ENCODE data around the gene FMO2.

The FMO2 gene

DNA sequence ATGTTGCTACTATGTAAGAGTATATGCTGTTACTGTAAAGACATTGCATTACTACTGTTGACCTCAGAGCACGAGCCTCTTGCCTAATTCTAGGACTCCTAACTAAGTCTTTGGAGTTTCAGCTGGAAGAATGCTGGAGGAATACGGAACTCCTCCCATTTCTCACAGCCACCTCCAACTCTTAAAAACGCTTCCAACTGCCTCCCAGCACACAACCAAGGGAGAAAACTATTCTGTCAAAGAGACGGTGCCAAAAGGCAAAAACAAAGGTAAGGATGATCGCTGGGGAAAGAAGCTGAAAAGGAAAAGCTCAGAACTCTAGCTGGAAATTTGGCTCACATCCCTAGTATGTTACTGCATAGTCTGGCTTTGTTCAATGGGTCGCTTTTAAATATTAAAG lies at the start of gene FMO2:
Gene FMO2, plus strand, starts transcription at position 210 of the 400 bp plus-strand sequence. CDS start 414 bp downstream, outside the sequence.
- no peak for DNase-seq (ENCODE audit: low read depth in 2 of 2)

DNA sequence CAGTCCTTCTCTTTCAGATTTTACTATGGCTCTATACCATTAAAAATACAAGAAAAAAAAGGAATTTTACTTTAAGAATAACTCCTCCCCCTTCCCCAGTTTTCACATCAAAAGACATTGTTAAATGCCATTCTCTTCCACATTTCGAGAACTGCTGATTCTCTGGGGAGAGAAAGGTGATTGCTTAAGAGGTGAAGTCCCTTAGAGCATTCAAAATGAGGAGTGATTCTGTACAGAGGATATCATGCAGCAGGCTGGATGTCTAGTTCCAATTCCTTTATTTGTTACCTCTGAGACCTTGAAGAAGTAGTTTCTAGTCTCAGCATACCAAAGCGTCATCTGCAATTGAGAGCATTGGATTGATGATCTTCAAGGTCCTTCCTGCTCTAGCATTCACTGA lies 47.5 kb upstream of the FMO2 start:
- no peak for DNase-seq (ENCODE audit: low read depth in 2 of 2)

GRCh38 chr1:171138980-171139379 lies 46.1 kb upstream of the FMO2 start:
- DNase-seq (ENCODE audit: low read depth in 2 of 2): no peak

DNA sequence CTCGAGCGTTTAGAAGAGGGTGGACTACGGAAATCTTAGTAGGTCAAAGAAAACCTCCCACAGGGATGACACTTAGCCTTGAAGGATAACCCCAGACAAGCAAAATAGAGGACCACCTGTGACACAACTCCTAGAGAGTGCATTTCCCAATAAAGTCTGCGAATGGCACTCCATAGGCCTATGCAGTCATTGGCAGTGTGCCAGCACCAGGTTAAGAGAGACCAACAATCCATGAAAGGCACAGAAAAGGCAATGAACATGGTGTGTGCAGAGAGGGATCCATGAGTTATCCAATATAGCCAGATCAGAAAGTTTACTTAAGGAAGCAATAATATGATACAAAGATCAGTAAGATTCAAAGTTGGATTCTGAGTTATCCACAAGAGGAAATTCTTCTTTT lies 45.2 kb upstream of the FMO2 start:
- DNase-seq (ENCODE audit: low read depth in 2 of 2): no peak

GRCh38 chr1:171140401-171140800 lies 44.7 kb upstream of the FMO2 start:
- no peak for DNase-seq (ENCODE audit: low read depth in 2 of 2)

GRCh38 chr1:171140956-171141687 lies 44.0 kb upstream of the FMO2 start:
- DNase-seq (ENCODE audit: low read depth in 2 of 2): no peak

DNA sequence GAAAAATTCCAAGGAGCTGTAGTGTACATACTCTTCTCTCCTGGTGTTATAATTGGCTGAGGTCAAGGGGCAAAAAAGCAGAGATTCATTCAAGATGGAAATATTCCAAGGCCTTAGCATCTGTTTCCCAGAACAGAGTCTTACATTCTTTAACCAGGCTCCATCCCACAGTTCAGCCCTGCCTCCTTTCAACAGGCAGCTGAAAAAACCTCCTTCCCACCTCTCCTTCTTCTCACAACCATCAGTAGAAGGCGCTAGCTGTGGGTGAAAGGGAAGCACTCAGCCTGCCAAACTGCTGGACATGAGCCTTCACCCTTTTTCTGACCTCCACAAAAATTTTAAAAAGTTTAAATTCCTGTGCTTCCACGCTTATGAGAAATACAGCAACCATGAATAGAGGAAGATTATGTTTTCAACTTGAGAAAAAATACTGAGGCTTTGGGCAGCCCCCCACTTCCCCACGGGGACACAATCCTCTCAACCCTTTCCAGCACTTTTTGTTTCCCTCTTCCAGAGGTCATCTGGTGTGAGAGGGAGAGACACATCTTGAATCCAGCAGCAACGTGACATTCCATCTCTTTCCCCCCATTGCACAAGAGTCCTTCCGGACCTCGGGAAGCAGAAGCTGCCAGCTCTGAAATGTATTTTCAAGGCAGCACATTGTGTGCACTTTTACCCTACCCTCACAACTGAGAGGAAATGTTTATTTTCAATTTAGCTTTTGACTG lies 43.2 kb upstream of the FMO2 start:
- DNase-seq (ENCODE audit: low read depth in 2 of 2): peak; percentile 99

GRCh38 chr1:171142416-171143385 lies 42.4 kb upstream of the FMO2 start:
- DNase-seq (ENCODE audit: low read depth in 2 of 2): peak; percentile 77 to 79

DNA sequence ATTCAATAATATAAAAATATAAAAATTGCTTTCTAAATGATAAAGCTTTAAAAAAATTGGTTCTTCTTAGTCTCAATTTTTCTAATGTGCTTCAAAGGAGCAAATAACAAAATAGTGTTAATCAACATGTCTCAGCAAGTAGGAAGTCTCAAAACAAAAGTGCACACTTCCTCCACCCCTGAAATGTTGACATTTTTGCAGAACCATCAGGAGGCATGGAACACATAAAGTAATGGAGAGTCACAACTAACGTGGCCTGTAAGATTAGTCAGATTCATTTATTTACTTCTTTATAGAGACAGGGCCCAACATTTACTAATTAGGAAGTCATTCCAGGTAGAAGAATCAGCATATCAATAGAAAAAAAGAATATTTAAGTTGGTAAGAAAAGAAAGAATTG lies 34.9 kb upstream of the FMO2 start:
- DNase-seq (ENCODE audit: low read depth in 2 of 2): no peak

DNA sequence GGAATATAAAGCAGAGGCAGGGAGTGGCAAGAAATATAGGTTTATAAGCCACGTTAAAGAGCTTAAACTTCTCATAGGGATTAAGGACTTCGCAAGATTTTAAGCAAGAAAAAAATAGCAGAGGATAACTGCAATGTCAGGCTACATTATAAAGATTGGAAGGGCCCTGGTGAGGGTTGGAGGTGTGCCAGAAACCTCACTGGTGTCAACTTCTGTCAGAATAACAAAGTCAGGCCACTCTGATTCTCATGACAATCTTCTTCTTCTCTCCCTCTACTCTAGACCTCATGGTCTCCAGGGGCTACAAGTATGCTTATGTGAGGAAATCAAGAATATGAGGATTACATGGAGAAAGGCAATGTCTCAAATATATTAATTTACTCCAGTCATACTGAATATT lies 32.6 kb upstream of the FMO2 start:
- no peak for DNase-seq (ENCODE audit: low read depth in 2 of 2)

DNA sequence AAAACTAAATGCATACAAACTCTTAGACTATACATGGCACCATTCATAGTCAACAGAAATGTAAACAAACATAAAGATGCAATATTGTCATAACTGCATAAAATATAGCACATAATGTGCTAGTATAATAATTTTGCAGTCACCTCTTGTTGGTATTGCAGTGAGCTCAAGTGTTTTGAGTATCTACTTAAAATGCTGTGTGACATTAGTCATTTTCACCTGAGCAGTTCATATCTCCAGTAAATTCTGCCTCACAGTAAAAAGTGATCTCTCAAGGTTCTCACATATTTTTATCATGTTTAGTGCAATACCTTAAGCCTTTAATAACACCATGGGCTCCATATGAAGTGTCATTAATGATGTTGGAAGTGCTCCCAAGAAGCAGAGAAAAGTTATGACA lies 29.6 kb upstream of the FMO2 start:
- DNase-seq (ENCODE audit: low read depth in 2 of 2): no peak

DNA sequence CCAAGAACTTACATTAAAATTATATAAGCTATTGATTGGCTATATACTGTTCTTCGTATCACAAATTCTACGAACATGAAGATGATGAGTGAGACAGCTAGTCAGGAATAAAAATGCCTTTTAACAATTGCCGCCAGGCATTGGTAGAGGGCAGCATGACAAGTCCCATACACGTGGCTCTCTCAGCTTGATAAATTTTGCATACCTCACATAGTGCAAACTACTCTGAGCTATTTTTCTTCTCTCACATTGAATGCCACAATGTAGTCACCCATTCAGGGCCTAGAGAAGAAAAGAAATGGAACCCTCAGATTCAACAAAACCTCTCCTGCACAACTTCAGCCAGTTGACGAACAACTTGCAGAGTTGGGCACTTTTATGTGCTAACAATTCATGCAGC lies 27.0 kb upstream of the FMO2 start:
- DNase-seq (ENCODE audit: low read depth in 2 of 2): no peak

- DNase-seq (ENCODE audit: low read depth in 2 of 2): no peak
Measured at GRCh38 chr1:171158551-171158950, 26.5 kb upstream of the FMO2 start.

DNA sequence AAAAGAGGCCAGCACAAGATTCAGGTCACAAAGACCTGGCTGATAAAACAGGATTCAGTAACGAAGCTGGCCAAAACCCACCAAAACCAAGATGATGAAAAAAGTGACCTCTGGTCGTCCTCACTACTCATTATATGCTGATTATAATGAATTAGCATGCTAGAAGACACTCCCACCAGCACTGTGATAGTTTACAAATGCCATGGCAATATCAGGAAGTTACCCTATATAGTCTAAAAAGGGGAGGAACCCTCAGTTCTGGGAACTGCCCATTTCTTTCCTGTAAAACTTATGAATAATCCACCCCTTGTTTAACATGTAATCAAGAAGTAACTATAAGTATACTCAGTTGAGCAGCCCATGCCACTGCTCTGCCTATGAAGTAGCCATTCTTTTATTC lies 26.0 kb upstream of the FMO2 start:
- DNase-seq (ENCODE audit: low read depth in 2 of 2): no peak

- no peak for DNase-seq (ENCODE audit: low read depth in 2 of 2)
Measured at GRCh38 chr1:171160211-171160610, 24.9 kb upstream of the FMO2 start.

DNA sequence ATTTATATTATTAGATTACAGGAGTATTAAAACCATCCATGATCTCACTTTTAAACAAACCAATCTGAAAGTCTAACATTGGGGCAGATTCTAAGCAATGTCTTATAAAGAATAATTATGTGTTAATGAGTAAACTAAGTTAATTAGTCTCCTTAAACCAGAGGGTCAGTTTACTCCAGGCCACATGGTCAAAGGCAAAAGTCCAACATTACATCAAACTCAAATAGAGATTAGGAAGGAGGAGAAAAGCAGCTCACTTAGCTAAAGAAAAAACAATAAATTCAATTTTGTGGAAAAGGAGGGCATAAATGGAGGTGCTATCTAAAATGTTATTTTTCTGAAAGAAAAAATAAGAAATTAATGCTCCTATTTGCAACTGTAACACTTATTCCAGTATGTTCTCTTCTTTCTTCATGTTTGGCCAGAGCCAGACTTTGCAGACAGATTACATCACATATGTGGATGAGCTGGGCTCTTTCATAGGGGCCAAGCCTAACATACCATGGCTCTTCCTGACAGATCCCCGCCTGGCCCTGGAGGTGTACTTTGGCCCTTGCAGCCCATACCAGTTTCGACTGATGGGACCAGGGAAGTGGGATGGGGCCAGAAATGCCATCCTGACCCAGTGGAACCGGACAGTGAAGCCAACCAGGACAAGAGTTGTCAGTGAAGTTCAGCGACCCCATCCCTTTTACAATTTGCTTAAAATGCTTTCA lies 24.3 kb upstream of the FMO2 start:
- DNase-seq (ENCODE audit: low read depth in 2 of 2): no peak

DNA sequence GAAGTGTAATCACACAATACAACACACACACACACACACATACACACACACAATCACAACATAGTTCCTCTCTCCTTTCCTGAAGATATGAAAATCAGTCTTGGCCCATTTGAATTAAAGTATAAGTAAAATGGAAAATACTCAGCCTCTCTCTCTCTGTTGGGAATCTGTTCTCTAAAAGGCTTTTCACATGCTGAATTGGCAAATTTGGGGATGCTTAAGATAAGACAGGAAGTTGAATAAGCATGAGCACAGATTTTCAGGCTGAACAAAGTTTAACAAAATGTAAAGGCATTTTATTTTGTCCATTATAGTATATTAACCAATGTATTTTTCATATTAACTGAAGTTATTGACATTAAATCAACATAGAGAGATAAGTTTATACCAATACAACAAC lies 23.7 kb upstream of the FMO2 start:
- no peak for DNase-seq (ENCODE audit: low read depth in 2 of 2)

DNA sequence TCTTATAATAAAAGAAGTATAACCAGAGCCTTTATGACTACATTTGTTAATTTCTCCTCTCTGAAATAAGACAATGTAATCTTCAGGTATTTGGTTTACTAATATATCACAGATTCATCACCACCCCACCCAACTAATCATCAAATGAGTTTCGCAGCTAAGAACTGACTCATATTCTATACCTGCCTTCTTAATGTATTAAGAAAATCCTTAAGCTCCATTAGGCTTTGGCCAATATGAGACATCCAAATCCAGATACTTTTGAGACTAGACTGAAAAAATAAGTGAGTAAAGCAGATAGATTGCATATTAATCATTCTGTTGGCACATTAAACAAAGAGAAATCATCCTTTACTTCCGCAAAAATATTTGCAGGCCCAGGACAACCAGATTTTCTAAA lies 18.7 kb upstream of the FMO2 start:
- no peak for DNase-seq (ENCODE audit: low read depth in 2 of 2)

- DNase-seq (ENCODE audit: low read depth in 2 of 2): no peak
Measured at GRCh38 chr1:171167785-171168184, 17.3 kb upstream of the FMO2 start.

DNA sequence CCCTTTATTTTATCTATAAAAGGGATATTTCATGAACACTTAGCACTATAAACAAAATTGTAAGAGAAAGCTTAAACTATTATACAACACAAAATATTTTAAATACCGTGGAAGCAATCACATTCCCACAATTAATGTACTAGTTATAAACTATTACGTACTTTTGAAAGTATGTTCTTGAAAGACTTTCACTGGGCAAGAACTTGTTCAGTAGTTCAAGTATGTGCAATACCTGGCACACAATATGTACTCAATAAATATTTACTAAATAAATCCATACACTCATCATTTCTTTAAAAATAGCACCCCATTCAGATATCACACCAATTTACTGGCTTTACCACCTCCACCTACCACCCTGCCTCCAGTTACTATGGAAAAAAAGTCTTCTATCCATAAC lies 12.6 kb upstream of the FMO2 start:
- no peak for DNase-seq (ENCODE audit: low read depth in 2 of 2)

DNA sequence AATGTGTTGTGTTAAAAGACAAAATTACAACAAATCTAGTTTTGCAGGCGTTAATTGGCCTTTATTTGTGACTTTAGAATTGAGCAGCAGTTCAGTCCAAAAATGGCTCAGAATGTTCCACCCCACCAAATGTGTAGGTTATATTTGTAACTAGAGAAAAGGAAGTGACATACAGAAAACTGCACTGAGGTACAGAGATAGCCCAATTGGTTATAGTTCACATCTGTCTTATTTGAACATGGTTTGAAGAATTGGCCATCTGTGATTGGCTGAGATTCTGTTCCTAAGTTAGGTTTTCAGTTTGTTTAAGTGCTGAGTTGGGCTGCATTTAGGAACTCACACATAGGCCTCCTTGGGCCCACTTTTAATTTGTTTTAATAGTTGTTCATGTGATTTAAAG lies 12.0 kb upstream of the FMO2 start:
- DNase-seq (ENCODE audit: low read depth in 2 of 2): no peak

Measured in fibroblast of skin of left biceps (primary cell).